Measurements from ENCODE around the gene KIAA2012.

KIAA2012 gene

DNA sequence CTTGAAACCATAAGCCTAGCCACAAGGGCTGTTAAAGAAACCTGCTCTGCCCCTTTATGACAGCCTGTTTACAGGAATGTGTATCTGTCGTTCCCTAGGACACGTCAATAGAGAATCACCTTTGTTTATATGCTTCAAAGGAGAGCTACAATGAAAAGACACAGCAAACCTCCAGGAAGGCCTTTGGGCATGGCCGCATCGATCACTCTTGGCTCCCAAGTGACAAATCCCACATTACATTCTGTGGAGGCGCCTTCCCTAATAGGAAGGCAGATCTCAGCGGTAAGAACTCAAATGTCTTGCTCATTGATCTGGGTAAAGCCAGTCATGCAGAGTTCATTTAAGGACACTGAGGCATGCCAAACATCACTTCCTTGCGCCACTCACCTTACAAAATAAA is 26.5 kb downstream of the KIAA2012 start:
- TF ChIP-seq SUZ12 (IDR thresholded peaks at IDR 0.05; ENCODE audit: extremely low read depth, insufficient read depth, insufficient read length), result no peak
- no peak for TF ChIP-seq ZNF274 (IDR thresholded peaks at IDR 0.05; ENCODE audit: low read depth, low read length)
- TF ChIP-seq YY1 (IDR thresholded peaks at IDR 0.05; ENCODE audit: insufficient read depth, insufficient read length), result no peak
- 0 out of 2 replicates have a peak, but pooled peaks cover 4% of the 10 kb centered on the region for H3K9me3 ChIP-seq (ENCODE audit: insufficient read depth, low read length)

DNA sequence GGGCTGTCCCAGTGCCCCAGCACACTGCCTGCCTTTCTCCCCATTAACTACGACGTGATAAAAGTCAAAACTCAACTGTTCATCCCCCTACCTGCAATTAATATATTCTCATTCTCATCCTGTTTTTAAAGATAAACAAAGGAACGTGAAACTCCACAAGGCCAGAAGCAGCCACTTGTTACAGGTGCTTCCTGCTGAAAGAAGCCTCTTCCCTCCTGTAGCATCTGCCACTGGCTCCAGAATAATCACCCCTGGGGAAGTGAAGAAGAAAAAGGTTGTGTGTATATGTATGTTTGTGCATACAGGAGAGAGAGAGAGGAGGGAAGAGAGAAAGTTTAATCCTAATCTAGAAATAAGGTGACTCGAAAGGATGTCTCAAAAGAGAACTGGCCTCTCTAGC is 27.1 kb downstream of the KIAA2012 start:
- Histone ChIP-seq H3K4me3 (ENCODE audit: insufficient read length, low read depth) (no peak overlapping the region), H3K9me3 (ENCODE audit: insufficient read depth, low read length) (0 out of 2 replicates have a peak, but pooled peaks cover 4% of the 10 kb centered on the region), H3K36me3 (ENCODE audit: insufficient read depth, insufficient read length, low read length) (no peaks in the 10 kb centered on the region), H3K9ac (ENCODE audit: insufficient read length, low read depth) (no peak overlapping the region), H3K4me1 (ENCODE audit: insufficient read depth, insufficient read length) (no peaks in the 10 kb centered on the region), H3K27me3 (ENCODE audit: insufficient read depth, insufficient read length) (no peaks in the 10 kb centered on the region)
- TF ChIP-seq YY1 (IDR thresholded peaks at IDR 0.05; ENCODE audit: insufficient read depth, insufficient read length) (no peak), ZNF274 (IDR thresholded peaks at IDR 0.05; ENCODE audit: low read depth, low read length) (no peak), SUZ12 (IDR thresholded peaks at IDR 0.05; ENCODE audit: extremely low read depth, insufficient read depth, insufficient read length) (no peak)
- no peak for DNase-seq (ENCODE audit: low read depth, low spot score)

More for the DNA sequence above, 26.5 kb downstream of the KIAA2012 start:
- Histone ChIP-seq H3K4me3 (ENCODE audit: insufficient read length, low read depth) (no peak overlapping the region), H3K9ac (ENCODE audit: insufficient read length, low read depth) (no peak overlapping the region), H3K4me1 (ENCODE audit: insufficient read depth, insufficient read length) (no peaks in the 10 kb centered on the region), H3K36me3 (ENCODE audit: insufficient read depth, insufficient read length, low read length) (no peaks in the 10 kb centered on the region), H3K27me3 (ENCODE audit: insufficient read depth, insufficient read length) (no peaks in the 10 kb centered on the region)
- DNase-seq (ENCODE audit: low read depth, low spot score), result no peak

DNA sequence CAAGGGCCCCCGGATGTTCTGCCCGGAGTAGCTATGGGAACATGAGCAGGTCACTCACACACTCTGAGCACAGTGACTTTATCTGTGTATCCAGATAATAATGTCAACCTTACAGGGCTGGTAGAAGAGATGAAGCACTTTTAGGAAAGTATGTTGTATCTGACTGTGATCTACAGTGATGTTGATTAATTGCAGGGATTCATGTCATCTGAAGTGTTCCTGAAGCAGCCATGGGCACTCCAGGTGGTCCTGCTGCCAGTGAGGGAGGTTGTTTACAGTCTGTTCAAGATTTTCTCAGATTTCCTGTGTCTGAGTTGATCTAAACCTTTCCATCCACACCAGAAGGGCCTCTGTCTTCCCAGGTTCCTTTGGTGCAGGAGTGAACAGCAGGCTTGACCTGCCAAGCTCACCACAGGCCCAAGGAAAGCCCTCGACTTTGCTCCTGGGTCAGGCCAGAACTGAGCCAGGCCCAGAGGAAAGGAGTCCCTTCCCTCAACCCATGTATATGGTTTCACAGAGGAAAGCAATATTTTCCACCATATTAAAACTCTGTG is 28.0 kb downstream of the KIAA2012 start:
- DNase-seq (ENCODE audit: low read depth, low spot score), result no peak
- Histone ChIP-seq H3K27me3 (ENCODE audit: insufficient read depth, insufficient read length) (peaks cover 4% of the 10 kb centered on the region), H3K4me1 (ENCODE audit: insufficient read depth, insufficient read length) (no peaks in the 10 kb centered on the region), H3K9me3 (ENCODE audit: insufficient read depth, low read length) (0 out of 2 replicates have a peak, but pooled peaks cover 4% of the 10 kb centered on the region), H3K36me3 (ENCODE audit: insufficient read depth, insufficient read length, low read length) (no peaks in the 10 kb centered on the region), H3K9ac (ENCODE audit: insufficient read length, low read depth) (no peak overlapping the region), H3K4me3 (ENCODE audit: insufficient read length, low read depth) (no peak overlapping the region)
- TF ChIP-seq SUZ12 (IDR thresholded peaks at IDR 0.05; ENCODE audit: extremely low read depth, insufficient read depth, insufficient read length), result no peak

DNA sequence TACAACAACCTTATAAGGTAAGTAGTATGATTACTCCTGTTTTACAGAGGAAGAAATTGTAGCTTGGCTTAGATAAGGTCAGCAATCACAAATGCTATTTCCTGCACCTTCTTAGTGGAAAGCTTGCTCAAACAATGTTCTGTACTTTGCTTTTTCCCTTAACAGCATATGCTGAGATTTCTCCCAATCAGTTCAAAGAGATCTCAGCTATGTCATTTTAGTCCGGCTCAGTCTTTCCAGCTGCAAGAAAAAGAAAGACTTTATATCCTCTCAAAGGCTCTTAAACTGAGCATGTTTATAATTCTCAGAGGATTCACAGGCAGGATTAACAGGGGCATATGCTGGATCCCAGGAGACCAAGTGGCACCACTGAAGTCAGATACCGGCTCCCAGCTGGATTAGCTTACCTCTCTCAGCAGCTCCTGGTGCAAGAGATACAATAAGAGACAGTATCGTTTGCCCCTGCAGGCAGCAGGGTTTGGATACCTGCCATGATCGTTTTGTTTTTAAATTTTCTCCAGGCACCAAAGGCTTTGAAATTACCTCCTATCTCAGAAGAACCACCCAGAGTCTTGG is 29.5 kb downstream of the KIAA2012 start:
- Histone ChIP-seq H3K9ac (ENCODE audit: insufficient read length, low read depth) (no peak overlapping the region), H3K27me3 (ENCODE audit: insufficient read depth, insufficient read length) (peaks cover 4% of the 10 kb centered on the region), H3K36me3 (ENCODE audit: insufficient read depth, insufficient read length, low read length) (no peaks in the 10 kb centered on the region), H3K9me3 (ENCODE audit: insufficient read depth, low read length) (0 out of 2 replicates have a peak, but pooled peaks cover 4% of the 10 kb centered on the region), H3K4me3 (ENCODE audit: insufficient read length, low read depth) (no peak overlapping the region), H3K4me1 (ENCODE audit: insufficient read depth, insufficient read length) (no peaks in the 10 kb centered on the region)
- no peak for DNase-seq (ENCODE audit: low read depth, low spot score)
- TF ChIP-seq YY1 (IDR thresholded peaks at IDR 0.05; ENCODE audit: insufficient read depth, insufficient read length) (no peak), SUZ12 (IDR thresholded peaks at IDR 0.05; ENCODE audit: extremely low read depth, insufficient read depth, insufficient read length) (no peak), ZNF274 (IDR thresholded peaks at IDR 0.05; ENCODE audit: low read depth, low read length) (no peak)

DNA sequence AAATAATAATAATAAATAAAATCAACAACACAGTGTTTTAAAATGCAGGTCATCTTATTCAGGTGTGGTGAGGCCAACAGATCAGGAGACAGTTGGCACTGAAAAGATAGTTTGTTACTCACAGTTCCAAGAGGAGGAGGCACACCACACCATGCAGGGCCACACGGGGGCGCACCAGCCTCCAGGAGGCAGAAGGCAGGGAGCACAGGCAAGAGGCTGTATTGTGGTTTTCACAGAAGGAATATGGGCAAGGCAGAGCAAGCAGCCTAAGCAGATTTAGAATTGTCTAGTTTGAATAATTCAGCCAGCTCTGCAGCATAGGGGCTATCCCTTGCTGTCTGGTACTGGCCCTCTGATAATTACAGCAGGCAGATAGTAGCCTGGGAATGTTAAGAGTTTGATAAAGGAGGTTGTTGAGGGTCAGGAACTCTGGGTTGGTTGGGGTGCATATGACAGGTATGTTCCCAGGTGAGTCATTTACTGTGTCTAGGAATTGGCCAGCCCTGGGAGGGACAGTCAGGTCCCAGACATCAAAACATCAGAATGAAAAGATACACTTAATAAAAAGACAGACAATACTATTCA is 31.3 kb downstream of the KIAA2012 start:
- TF ChIP-seq ZNF274 (IDR thresholded peaks at IDR 0.05; ENCODE audit: low read depth, low read length) (no peak), SUZ12 (IDR thresholded peaks at IDR 0.05; ENCODE audit: extremely low read depth, insufficient read depth, insufficient read length) (no peak), YY1 (IDR thresholded peaks at IDR 0.05; ENCODE audit: insufficient read depth, insufficient read length) (no peak)
- DNase-seq (ENCODE audit: low read depth, low spot score), result no peak
- no peaks in the 10 kb centered on the region for H3K36me3 ChIP-seq (ENCODE audit: insufficient read depth, insufficient read length, low read length)
- H3K4me1 ChIP-seq (ENCODE audit: insufficient read depth, insufficient read length), result no peaks in the 10 kb centered on the region
- no peak overlapping the region for H3K9ac ChIP-seq (ENCODE audit: insufficient read length, low read depth)
- H3K27me3 ChIP-seq (ENCODE audit: insufficient read depth, insufficient read length), result peaks cover 4% of the 10 kb centered on the region
- H3K9me3 ChIP-seq (ENCODE audit: insufficient read depth, low read length), result 0 out of 2 replicates have a peak, but pooled peaks cover 4% of the 10 kb centered on the region
- no peak overlapping the region for H3K4me3 ChIP-seq (ENCODE audit: insufficient read length, low read depth)

- Histone ChIP-seq H3K4me3 (ENCODE audit: insufficient read length, low read depth) (no peak overlapping the region), H3K4me1 (ENCODE audit: insufficient read depth, insufficient read length) (peaks cover 3% of the 10 kb centered on the region), H3K9ac (ENCODE audit: insufficient read length, low read depth) (no peak overlapping the region), H3K27me3 (ENCODE audit: insufficient read depth, insufficient read length) (peaks cover 4% of the 10 kb centered on the region), H3K36me3 (ENCODE audit: insufficient read depth, insufficient read length, low read length) (no peaks in the 10 kb centered on the region), H3K9me3 (ENCODE audit: insufficient read depth, low read length) (0 out of 2 replicates have a peak, but pooled peaks cover 4% of the 10 kb centered on the region)
- TF ChIP-seq ZNF274 (IDR thresholded peaks at IDR 0.05; ENCODE audit: low read depth, low read length) (no peak), YY1 (IDR thresholded peaks at IDR 0.05; ENCODE audit: insufficient read depth, insufficient read length) (no peak), SUZ12 (IDR thresholded peaks at IDR 0.05; ENCODE audit: extremely low read depth, insufficient read depth, insufficient read length) (no peak)
- DNase-seq (ENCODE audit: low read depth, low spot score), result no peak
Measured at GRCh38 chr2:202105025-202105424, 32.0 kb downstream of the KIAA2012 start.

GRCh38 chr2:202108345-202108744 is 35.3 kb downstream of the KIAA2012 start:
- Histone ChIP-seq H3K9me3 (ENCODE audit: insufficient read depth, low read length) (0 out of 2 replicates have a peak, but pooled peaks cover 4% of the 10 kb centered on the region), H3K27me3 (ENCODE audit: insufficient read depth, insufficient read length) (peaks cover 4% of the 10 kb centered on the region), H3K4me3 (ENCODE audit: insufficient read length, low read depth) (no peak overlapping the region), H3K4me1 (ENCODE audit: insufficient read depth, insufficient read length) (peaks cover 11% of the 10 kb centered on the region), H3K9ac (ENCODE audit: insufficient read length, low read depth) (no peak overlapping the region), H3K36me3 (ENCODE audit: insufficient read depth, insufficient read length, low read length) (no peaks in the 10 kb centered on the region)
- TF ChIP-seq YY1 (IDR thresholded peaks at IDR 0.05; ENCODE audit: insufficient read depth, insufficient read length), result no peak
- TF ChIP-seq SUZ12 (IDR thresholded peaks at IDR 0.05; ENCODE audit: extremely low read depth, insufficient read depth, insufficient read length), result no peak
- TF ChIP-seq ZNF274 (IDR thresholded peaks at IDR 0.05; ENCODE audit: low read depth, low read length), result no peak
- no peak for DNase-seq (ENCODE audit: low read depth, low spot score)

Data from NT2/D1 (cell line).